Right hindlimb (tissue), 1 donor: ENCODE results near the gene RABL6.
"Not testable (repeated sequence)": the region's sequence is repeated elsewhere in the genome, so short reads cannot be mapped to it uniquely, and the experiment has no call there.

Experiments used
- DNase-seq: peaks from one replicate; pipeline ENCODE4 v3.0.0-alpha.2; 2018

The RABL6 gene

GRCh38 chr9:136796238-136796774 lies 11.4 kb upstream of the RABL6 start, which contains the start of gene CCDC183:
TSS of gene CCDC183 (plus strand) at chr9:136796338. CDS start at chr9:136796398, 60 bp downstream.
- DNase-seq = no peak

GRCh38 chr9:136796775-136797347 lies 10.9 kb upstream of the RABL6 start:
- peak; percentile 22 for DNase-seq

GRCh38 chr9:136798708-136799078 lies 9.1 kb upstream of the RABL6 start:
- no peak for DNase-seq

GRCh38 chr9:136799079-136799853 lies 8.5 kb upstream of the RABL6 start:
- peak; percentile 24 for DNase-seq

- peak; percentile 59 for DNase-seq
Measured at GRCh38 chr9:136799854-136800657, 7.7 kb upstream of the RABL6 start.

- no peak for DNase-seq
Measured at GRCh38 chr9:136802321-136802720, 5.4 kb upstream of the RABL6 start.

- not testable (repeated sequence) for DNase-seq
Measured at GRCh38 chr9:136803009-136803550, 4.7 kb upstream of the RABL6 start.

GRCh38 chr9:136803551-136804508 lies 3.9 kb upstream of the RABL6 start:
- DNase-seq = no peak

- DNase-seq = peak; percentile 35
Measured at GRCh38 chr9:136804509-136805206, 3.1 kb upstream of the RABL6 start.

- no peak for DNase-seq
Measured at GRCh38 chr9:136805207-136805740, 2.5 kb upstream of the RABL6 start.

GRCh38 chr9:136806067-136806466 lies 1.7 kb upstream of the RABL6 start:
- DNase-seq = no peak

- no peak for DNase-seq
Measured at GRCh38 chr9:136806631-136807201, 1.0 kb upstream of the RABL6 start.

GRCh38 chr9:136808075-136808805 lies 492 bp downstream of the RABL6 start:
- peak; percentile 51 for DNase-seq

GRCh38 chr9:136808806-136809158 lies 1.0 kb downstream of the RABL6 start:
- no peak for DNase-seq

- no peak for DNase-seq
Measured at GRCh38 chr9:136814725-136815421, 7.1 kb downstream of the RABL6 start.

GRCh38 chr9:136815422-136815782 lies 7.7 kb downstream of the RABL6 start:
- no peak for DNase-seq

GRCh38 chr9:136820971-136821825 lies 13.4 kb downstream of the RABL6 start:
- peak; percentile 42 for DNase-seq

- DNase-seq = peak; percentile 23
Measured at GRCh38 chr9:136821826-136822544, 14.2 kb downstream of the RABL6 start.
